ENCODE data around the gene EEF1G. TPM values are rescaled to one million over a fixed set of nuclear protein-coding genes. Genes with fewer than 3 reads are reported as not detected.

Gene EEF1G
- total RNA-seq, 4 donors from 2014 or later = 1,068 to 1,537 (median 1,375) TPM

DNA sequence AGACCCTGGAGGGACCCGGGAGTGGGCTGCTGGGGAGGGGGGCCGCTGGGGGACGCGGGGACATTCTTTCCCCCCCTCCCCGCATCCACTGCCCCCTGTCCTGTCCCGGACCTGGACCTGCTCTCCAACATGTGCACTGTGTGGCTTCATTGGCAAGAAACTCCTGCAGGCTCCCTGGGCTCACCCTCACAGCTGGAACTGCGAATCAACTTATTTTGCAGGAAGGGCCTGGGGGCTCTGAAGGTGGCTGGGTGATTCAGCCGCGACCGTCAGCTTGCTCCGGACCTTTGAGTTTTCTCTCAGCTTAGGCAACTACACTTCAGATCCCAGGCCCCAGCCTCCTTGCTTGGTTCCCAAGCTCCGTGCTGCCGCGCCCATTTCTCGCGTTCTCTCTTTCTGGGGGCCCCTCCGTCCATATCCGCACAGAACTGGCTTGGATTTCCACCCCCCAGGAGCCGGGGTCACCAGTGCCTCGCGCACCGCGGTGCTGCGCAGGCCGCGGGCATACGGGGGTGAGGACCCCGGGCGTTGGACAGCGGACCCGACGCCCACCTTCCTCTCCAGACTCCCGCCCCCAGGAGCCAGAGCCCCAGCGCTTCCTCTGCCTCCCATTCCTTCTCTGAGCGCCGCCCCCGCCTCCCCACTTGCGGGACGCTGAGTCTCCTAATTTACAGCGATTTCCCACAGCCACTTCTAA lies 26.6 kb downstream of the EEF1G start:
- Histone ChIP-seq H3K4me3 (peak overlapping the region; percentile 85 to 100 (median 95)), H3K27ac (replicated peaks in 1 of 4) (peak overlapping the region; percentile 97 to 100 (median 98)), H3K36me3 (peaks cover 0 to 7% (median 0%) of the 10 kb centered on the region in 4 donors), H3K9me3 (no peaks in the 10 kb centered on the region), H3K4me1 (peaks cover 53 to 73% (median 66%) of the 10 kb centered on the region in 4 donors), H3K27me3 (no peaks in the 10 kb centered on the region)
- intact Hi-C loops (cut with DNase I) = no loop called here
- 1% methylated on average over 27 of the region's 40 CpGs for WGBS
- no peak for DNase-seq (ENCODE audit: extremely low spot score)
- TF ChIP-seq POLR2AphosphoS5 (IDR thresholded peaks at IDR 0.05) = no peak
- TF ChIP-seq, protein P1, sequence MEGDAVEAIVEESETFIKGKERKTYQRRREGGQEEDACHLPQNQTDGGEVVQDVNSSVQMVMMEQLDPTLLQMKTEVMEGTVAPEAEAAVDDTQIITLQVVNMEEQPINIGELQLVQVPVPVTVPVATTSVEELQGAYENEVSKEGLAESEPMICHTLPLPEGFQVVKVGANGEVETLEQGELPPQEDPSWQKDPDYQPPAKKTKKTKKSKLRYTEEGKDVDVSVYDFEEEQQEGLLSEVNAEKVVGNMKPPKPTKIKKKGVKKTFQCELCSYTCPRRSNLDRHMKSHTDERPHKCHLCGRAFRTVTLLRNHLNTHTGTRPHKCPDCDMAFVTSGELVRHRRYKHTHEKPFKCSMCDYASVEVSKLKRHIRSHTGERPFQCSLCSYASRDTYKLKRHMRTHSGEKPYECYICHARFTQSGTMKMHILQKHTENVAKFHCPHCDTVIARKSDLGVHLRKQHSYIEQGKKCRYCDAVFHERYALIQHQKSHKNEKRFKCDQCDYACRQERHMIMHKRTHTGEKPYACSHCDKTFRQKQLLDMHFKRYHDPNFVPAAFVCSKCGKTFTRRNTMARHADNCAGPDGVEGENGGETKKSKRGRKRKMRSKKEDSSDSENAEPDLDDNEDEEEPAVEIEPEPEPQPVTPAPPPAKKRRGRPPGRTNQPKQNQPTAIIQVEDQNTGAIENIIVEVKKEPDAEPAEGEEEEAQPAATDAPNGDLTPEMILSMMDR (IDR thresholded peaks at IDR 0.05) = no peak
- no peak for TF ChIP-seq POLR2A (IDR thresholded peaks at IDR 0.05; ENCODE audit: low read depth)
- TF ChIP-seq EP300 (IDR thresholded peaks at IDR 0.05) = no peak

DNA sequence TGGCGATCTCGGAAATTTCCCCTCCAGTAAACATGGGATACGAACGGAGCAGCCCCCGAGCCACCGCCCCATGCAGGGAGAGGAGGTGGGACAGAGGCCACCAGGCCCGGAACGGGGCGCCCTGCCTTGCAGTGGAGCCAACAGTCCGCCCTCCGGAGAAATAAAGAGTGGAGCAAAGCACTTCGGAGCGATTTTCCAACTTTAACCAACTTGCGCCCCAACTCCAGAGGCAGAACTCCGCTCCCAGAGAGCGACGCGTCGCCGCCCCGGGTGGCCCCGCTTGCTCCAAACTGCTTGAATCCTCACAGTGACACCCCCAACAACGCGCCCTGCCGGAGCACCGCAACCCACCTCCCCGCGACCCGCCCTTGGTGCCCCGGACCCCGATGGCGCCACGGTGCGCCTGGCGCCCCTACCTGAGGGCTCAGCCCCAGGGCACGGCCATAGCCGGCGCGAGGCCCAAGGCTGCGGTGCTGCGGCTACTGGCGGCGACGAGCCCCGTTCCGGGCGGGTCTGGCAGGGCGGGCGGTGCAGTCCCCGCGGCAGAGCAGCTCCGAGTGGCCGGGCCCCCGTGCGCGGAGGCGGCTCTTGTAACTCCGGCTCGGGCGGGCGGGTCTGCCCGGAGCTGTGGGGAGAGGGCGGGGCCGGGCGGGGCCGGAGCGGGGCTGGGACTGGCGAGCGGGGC lies 27.3 kb downstream of the EEF1G start, which contains the start of gene AHNAK:
Gene AHNAK, minus strand, starts transcription at position 563 of the 685 bp plus-strand sequence. CDS start 10,708 bp downstream, outside the sequence.
- WGBS = under 1% methylated on average over 25 of the region's 69 CpGs
- intact Hi-C loops (cut with DNase I) = no loop called here
- Histone ChIP-seq H3K27me3 (no peaks in the 10 kb centered on the region), H3K27ac (replicated peaks in 1 of 4) (peak within 1 kb of the TSS; percentile 97 to 100 (median 98)), H3K9me3 (no peaks in the 10 kb centered on the region), H3K4me3 (peak within 1 kb of the TSS; percentile 85 to 100 (median 95)), H3K4me1 (peaks cover 53 to 73% (median 66%) of the 10 kb centered on the region in 4 donors), H3K36me3 (peaks cover 0 to 7% (median 0%) of the 10 kb centered on the region in 4 donors)
- no peak for DNase-seq (ENCODE audit: extremely low spot score)
- TF ChIP-seq POLR2AphosphoS5 (IDR thresholded peaks at IDR 0.05) (peak; percentile 82 to 96), POLR2A (IDR thresholded peaks at IDR 0.05; ENCODE audit: low read depth) (peak; percentile 96), EP300 (IDR thresholded peaks at IDR 0.05) (no peak)
- TF ChIP-seq, protein P1 (IDR thresholded peaks at IDR 0.05) = no peak

DNA sequence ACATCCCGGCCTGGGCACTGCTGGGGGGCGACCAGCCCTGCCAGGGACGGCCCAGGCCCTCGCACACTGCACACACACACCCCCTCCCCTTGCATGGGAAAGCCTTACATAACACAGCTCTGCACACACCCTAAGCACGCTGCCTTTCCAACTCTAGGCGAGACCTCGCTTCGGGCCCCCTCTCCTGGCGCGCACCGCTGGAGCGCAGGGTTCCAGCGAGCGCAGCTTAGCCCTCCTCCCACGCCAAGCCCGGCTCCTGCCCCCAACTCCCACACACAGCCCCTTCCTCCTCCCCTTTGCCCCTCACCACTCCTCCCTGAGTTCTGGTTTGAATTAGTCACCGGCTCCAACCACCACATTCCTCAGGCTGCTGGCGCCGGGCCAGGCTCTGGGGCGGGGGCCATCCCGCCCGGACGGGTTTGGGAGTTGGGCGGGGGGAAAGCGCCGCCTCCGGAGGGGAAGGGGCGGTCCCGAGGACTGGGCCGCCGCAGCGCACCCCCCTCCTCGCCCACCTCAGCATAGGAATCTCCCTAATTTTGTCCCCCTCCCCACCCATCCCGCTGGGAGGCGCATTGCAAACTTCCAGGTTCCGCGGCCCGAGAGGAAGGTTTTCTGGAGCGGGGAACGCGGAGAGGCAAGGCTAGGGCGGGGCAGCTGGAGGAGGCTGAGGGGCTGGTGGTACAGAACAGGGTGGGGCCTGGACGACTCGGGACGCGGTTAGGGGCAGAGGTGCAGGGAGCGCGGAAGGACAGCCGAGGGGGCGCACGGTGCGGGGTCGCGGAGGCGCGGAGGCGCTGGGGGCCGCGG lies 28.1 kb downstream of the EEF1G start:
- Histone ChIP-seq H3K36me3 (peaks cover 0 to 7% (median 0%) of the 10 kb centered on the region in 4 donors), H3K4me3 (peak overlapping the region; percentile 85 to 100 (median 95)), H3K27ac (replicated peaks in 1 of 4) (peak overlapping the region; percentile 97 to 100 (median 98)), H3K9me3 (no peaks in the 10 kb centered on the region), H3K4me1 (peaks cover 54 to 73% (median 66%) of the 10 kb centered on the region in 4 donors), H3K27me3 (no peaks in the 10 kb centered on the region)
- intact Hi-C loops (cut with DNase I) = loop anchor here (2.0 kb wide), 1 partner anchor 13 kb away; no protein-coding TSS in a partner anchor
- TF ChIP-seq POLR2A (IDR thresholded peaks at IDR 0.05; ENCODE audit: low read depth) (peak; percentile 55), POLR2AphosphoS5 (IDR thresholded peaks at IDR 0.05) (peak; percentile 83 to 89), EP300 (IDR thresholded peaks at IDR 0.05) (no peak)
- TF ChIP-seq, protein P1 (IDR thresholded peaks at IDR 0.05) = peak in 1 of 3 experiments; percentile 8
- under 1% methylated on average over 46 of the region's 59 CpGs for WGBS
- peak; percentile 97 for DNase-seq (ENCODE audit: extremely low spot score)

DNA sequence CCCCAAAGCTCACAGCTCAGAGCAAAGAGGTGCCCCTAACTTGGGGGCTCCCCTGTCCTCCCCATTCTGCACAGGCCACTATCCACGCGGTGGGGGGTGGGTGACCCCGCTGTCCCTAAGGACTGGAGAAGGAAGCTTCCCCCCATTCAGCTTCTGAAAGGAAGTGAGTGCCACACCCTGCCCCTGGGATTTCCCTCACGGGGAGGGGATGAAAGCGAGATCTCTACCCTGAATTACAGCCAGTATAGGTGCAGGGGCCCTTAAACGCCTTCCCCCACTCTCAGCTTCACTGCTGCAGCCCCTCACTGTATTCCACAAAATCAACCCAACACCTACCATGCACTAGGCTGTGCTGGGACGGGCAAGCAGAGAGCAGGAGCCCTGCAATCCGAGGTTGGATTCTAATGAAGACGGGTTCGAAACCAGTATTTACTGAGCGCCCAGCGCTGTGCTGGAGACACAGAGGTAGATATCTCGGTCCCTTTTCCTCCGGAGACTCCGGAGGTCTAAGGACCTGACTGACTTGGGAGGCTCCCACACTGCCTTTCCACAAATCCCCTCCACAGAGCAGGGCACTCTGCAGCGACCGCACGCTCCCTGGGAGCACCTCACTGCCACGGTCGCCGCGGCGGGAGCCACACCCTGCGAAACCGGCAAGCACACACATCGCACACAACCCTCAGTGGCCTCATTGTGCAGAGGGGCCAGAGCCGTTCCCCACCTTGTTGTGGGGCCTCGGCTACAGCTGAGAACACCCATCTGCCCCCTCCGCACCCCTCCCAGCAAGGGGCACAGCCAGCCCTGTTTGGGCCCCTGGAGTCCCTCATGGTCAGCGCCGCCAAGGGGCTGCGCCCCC lies 28.9 kb downstream of the EEF1G start:
- peaks cover 0 to 7% (median 0%) of the 10 kb centered on the region in 4 donors for H3K36me3 ChIP-seq
- no peaks in the 10 kb centered on the region for H3K27me3 ChIP-seq
- 4% methylated on average over 14 of the region's 32 CpGs for WGBS
- peak overlapping the region; percentile 97 to 100 (median 98) for H3K27ac ChIP-seq (replicated peaks in 1 of 4)
- DNase-seq (ENCODE audit: extremely low spot score) = no peak
- peak overlapping the region; percentile 85 to 100 (median 95) for H3K4me3 ChIP-seq
- no peak for TF ChIP-seq POLR2AphosphoS5 (IDR thresholded peaks at IDR 0.05)
- TF ChIP-seq EP300 (IDR thresholded peaks at IDR 0.05) = no peak
- TF ChIP-seq, protein P1 (IDR thresholded peaks at IDR 0.05) = no peak
- TF ChIP-seq POLR2A (IDR thresholded peaks at IDR 0.05; ENCODE audit: low read depth) = no peak
- H3K9me3 ChIP-seq = no peaks in the 10 kb centered on the region
- H3K4me1 ChIP-seq = peaks cover 57 to 74% (median 68%) of the 10 kb centered on the region in 4 donors
- intact Hi-C loops (cut with DNase I) = loop anchor here (2.0 to 5.0 kb wide), 2 partner anchors 14 to 148 kb away; no protein-coding TSS in a partner anchor
